B cell (primary cell): ENCODE results near the gene ZNF213. TPM values are rescaled to one million over a fixed set of nuclear protein-coding genes. Genes with fewer than 3 reads are reported as not detected.

ENCODE experiments used
- ATAC-seq: fragments of 200-7000 bp; cut with Tn5 transposase; one replicate; pipeline ENCODE4 v1.10.0; 2021; ENCODE audit warnings: low read depth, mild to moderate bottlenecking, moderate number of reproducible peaks, moderate library complexity
- CTCF ChIA-PET: fragments of 350-600 bp; sonication (Branson Sonifier 250); formaldehyde crosslinking; loops from one replicate; lab custom pipeline; 2021; ENCODE audit warnings: antibody characterized with exemption, inconsistent platforms; lab: Charles Lee
- POLR2A ChIA-PET: fragments of 350-600 bp; sonication (Branson Sonifier 250); formaldehyde crosslinking; loops from one replicate; lab custom pipeline; 2021; ENCODE audit warnings: antibody characterized with exemption; lab: Charles Lee
- DNase-seq: peaks from one replicate; pipeline ENCODE4 v3.0.0; 2013
- H2AFZ ChIP-seq: 2 replicates; pipeline ENCODE4 v1.6.1; 2012; ENCODE audit warnings: mild to moderate bottlenecking, low read depth, low read length; ENCODE audit not compliant: insufficient read depth, poor library complexity, severe bottlenecking
- H3K27ac ChIP-seq, 2 donors: 1 replicate in 1 of 2; 2 replicates in 1 of 2; pipeline ENCODE4 v1.5.1; 2012 to 2013; ENCODE audit warnings: low read length in 2 of 2, mild to moderate bottlenecking in 2 of 2, moderate library complexity in 1 of 2
- H3K27me3 ChIP-seq, 4 experiments: fragments of 200-600 bp in 1 of 4; sonication (generic) in 1 of 4; replicated peaks in 1 of 4; 1 replicate in 2 of 4; 2 replicates in 2 of 4; pipeline versions ENCODE4 v1.6.1 to v1.7.0; 2013 to 2016; ENCODE audit warnings: low read length in 3 of 4, mild to moderate bottlenecking in 2 of 4, mixed read lengths in 1 of 4, moderate library complexity in 1 of 4; ENCODE audit not compliant: insufficient read depth in 4 of 4, control insufficient read depth in 3 of 4; ENCODE audit errors: control extremely low read depth in 1 of 4
- H3K36me3 ChIP-seq, 2 experiments: replicated peaks in 1 of 2; 1 replicate in 1 of 2; 2 replicates in 1 of 2; pipeline versions ENCODE4 v1.6.1 to v1.7.1; 2013; ENCODE audit warnings: low read length in 1 of 2; ENCODE audit not compliant: insufficient read depth in 2 of 2, control insufficient read depth in 1 of 2; ENCODE audit errors: control extremely low read depth in 1 of 2, extremely low read depth in 1 of 2
- H3K4me1 ChIP-seq, 2 donors: fragments of 200-600 bp in 1 of 2; sonication (generic) in 1 of 2; 1 replicate in 1 of 2; 2 replicates in 1 of 2; pipeline versions ENCODE4 v1.5.1 to v1.6.1; 2013 to 2017; ENCODE audit warnings: low read length in 2 of 2; ENCODE audit not compliant: control insufficient read depth in 2 of 2, insufficient read depth in 2 of 2
- H3K4me2 ChIP-seq: replicated peaks from 2 replicates; pipeline ENCODE3; 2012; ENCODE audit warnings: mild to moderate bottlenecking, low read depth, low read length; ENCODE audit not compliant: poor library complexity, severe bottlenecking
- H3K4me3 ChIP-seq, 5 experiments: fragments of 200-600 bp in 1 of 5; sonication (generic) in 1 of 5; 1 replicate in 3 of 5; 2 replicates in 2 of 5; pipeline versions ENCODE4 v1.5.1 to v1.7.0; 2011 to 2016; ENCODE audit warnings: low read length in 4 of 5, mild to moderate bottlenecking in 4 of 5, low read depth in 2 of 5, control low read depth in 1 of 5, moderate library complexity in 1 of 5; ENCODE audit not compliant: insufficient read depth in 1 of 5; ENCODE audit errors: control extremely low read depth in 1 of 5, extremely low read depth in 1 of 5
- H3K79me2 ChIP-seq: fragments of 200-600 bp; sonication (generic); one replicate; pipeline ENCODE4 v1.6.0; 2016; ENCODE audit warnings: low read length; ENCODE audit not compliant: control insufficient read depth, insufficient read depth
- H3K9ac ChIP-seq: fragments of 200-600 bp; sonication (generic); 2 replicates; pipeline ENCODE4 v1.6.1; 2017; ENCODE audit warnings: mild to moderate bottlenecking, low read length, moderate library complexity
- H3K9me3 ChIP-seq, 3 donors: one replicate each; pipeline versions ENCODE4 v1.6.1 to v1.7.1; 2013; ENCODE audit warnings: low read length in 2 of 3; ENCODE audit not compliant: control insufficient read depth in 2 of 3, insufficient read depth in 1 of 3; ENCODE audit errors: control extremely low read depth in 1 of 3
- H4K20me1 ChIP-seq: 2 replicates; pipeline ENCODE4 v1.6.0; 2012; ENCODE audit warnings: mild to moderate bottlenecking, low read length; ENCODE audit not compliant: insufficient read depth, control insufficient read depth, poor library complexity, severe bottlenecking
- H3K27ac Mint-ChIP-seq: one replicate; pipeline ENCODE4 v1.8.0; 2021; ENCODE audit warnings: mixed read lengths
- H3K27me3 Mint-ChIP-seq: one replicate; pipeline ENCODE4 v1.8.0; 2021; ENCODE audit warnings: mixed read lengths
- H3K4me1 Mint-ChIP-seq: one replicate; pipeline ENCODE4 v1.8.0; 2021; ENCODE audit warnings: mixed read lengths
- H3K4me3 Mint-ChIP-seq: one replicate; pipeline ENCODE4 v1.8.0; 2021; ENCODE audit warnings: mixed read lengths
- H3K9me3 Mint-ChIP-seq: one replicate; pipeline ENCODE4 v1.8.0; 2022; ENCODE audit warnings: mixed read lengths; ENCODE audit not compliant: insufficient read depth
- EZH2 ChIP-seq: IDR thresholded peaks from 2 replicates; pipeline ENCODE4 v1.6.1; 2012; ENCODE audit warnings: borderline replicate concordance, low read depth, mild to moderate bottlenecking, moderate library complexity, low read length; ENCODE audit not compliant: insufficient read depth, poor library complexity, severe bottlenecking
- WGBS: methylation state at CpG from one replicate; pipeline ENCODE4 v1.1.5; 2013; ENCODE audit warnings: missing lambda C conversion rate; ENCODE audit not compliant: insufficient coverage; 5-methylcytosine and 5-hydroxymethylcytosine counted together
- intact Hi-C: fragments of 100-400 bp; cut with micrococcal nuclease; formaldehyde crosslinking; loops from one replicate; pipeline ENCODE4 v1.10.0; 2022
- polyA plus RNA-seq: library from polyadenylated mRNA; depleted of rRNA; stranded (reverse); fragments of >200 nt; gene quantifications from 2 replicates; pipeline ENCODE4 v1.2.3, GENCODE V29; 2012
- total RNA-seq, 2 donors: library from RNA; stranded (reverse); fragments of 120-200 nt in 1 of 2; gene quantifications; 1 replicate in 1 of 2; 2 replicates in 1 of 2; pipeline versions ENCODE4 v1.2.3 to v1.2.4, GENCODE V29; 2013 to 2022
- TF ChIP-seq, protein P1 (sequence below): fragments of 200-600 bp; IDR thresholded peaks from one replicate; pipeline ENCODE4 v1.8.0; 2022; ENCODE audit warnings: antibody characterized with exemption, mild to moderate bottlenecking

The ZNF213 gene
- total and polyA plus RNA-seq, 2 donors (not counting 1 experiment from before 2014, with no cell fraction given): 1.4 to 7.2 TPM

DNA sequence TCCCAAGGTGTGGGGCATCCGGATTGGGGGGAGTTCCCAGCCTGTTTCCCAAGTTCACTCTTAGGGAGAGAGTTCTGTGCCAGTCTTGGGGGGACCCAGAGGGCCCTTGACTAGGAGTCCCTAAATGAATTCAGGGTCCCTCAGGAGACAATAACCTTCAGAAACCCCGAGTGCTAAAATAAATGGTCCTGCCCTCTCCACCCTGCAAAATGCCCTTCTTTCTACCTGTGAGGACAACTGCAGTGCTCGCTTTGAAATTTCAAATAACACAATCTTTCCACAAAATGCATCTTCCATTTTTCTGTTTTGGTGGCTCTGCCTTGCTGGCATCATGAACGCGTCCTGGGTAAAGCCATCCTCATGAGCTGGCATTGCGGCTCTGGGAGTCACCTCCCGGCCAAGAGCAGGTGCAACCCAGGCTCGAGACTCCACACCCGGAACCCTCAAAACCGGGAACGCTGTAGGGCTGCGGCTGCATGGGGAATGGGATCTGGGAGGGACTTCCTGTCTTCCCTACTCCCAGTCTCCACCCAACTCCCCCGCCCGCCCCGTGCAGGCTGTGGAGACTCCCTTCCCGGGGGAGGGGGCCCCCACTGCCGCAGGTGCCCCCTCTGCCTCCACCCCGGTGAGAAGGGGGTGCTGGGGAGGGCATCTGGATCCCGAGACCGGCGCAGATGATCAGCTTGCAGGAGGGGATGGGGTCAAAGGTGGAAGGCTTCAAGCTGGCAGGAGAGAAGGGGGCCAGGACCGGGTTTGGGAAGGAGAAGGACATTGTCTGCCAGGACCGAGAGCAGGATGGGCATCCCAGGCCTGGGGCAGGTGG lies 22.6 kb upstream of the ZNF213 start, which contains the start of gene ZNF205:
Gene ZNF205, plus strand, starts transcription at position 529 of the 823 bp plus-strand sequence. CDS start 845 bp downstream, outside the sequence.
- no peak within 1 kb of the TSS for H3K4me3 Mint-ChIP-seq
- no peak within 1 kb of the TSS for H3K9ac ChIP-seq
- WGBS: 27% methylated on average over 14 of the region's 23 CpGs
- ChIA-PET CTCF (interaction anchor here (0.9 to 1.0 kb wide), 3 partner anchors 16 to 84 kb away, joined by 3 to 4 read pairs (median 4); no protein-coding TSS in a partner anchor), POLR2A (no interaction called here)
- H3K4me1 Mint-ChIP-seq: peaks cover 3% of the 10 kb centered on the region
- no peak within 1 kb of the TSS for H2AFZ ChIP-seq
- no peaks in the 10 kb centered on the region for H3K9me3 ChIP-seq
- peaks cover 0 to 30% (median 3%) of the 10 kb centered on the region in 4 experiments for H3K27me3 ChIP-seq
- H3K79me2 ChIP-seq: no peaks in the 10 kb centered on the region
- H3K4me1 ChIP-seq: peaks cover 3 to 5% of the 10 kb centered on the region in 2 donors
- no peaks in the 10 kb centered on the region for H4K20me1 ChIP-seq
- no peak within 1 kb of the TSS for H3K4me3 ChIP-seq
- intact Hi-C loops: no loop called here
- H3K4me2 ChIP-seq: no peak within 1 kb of the TSS
- H3K9me3 Mint-ChIP-seq: no peaks in the 10 kb centered on the region
- no peak for ATAC-seq
- no peak within 1 kb of the TSS for H3K27ac Mint-ChIP-seq
- no peak within 1 kb of the TSS for H3K27ac ChIP-seq
- H3K27me3 Mint-ChIP-seq: peaks cover 22% of the 10 kb centered on the region
- TF ChIP-seq, protein P1, sequence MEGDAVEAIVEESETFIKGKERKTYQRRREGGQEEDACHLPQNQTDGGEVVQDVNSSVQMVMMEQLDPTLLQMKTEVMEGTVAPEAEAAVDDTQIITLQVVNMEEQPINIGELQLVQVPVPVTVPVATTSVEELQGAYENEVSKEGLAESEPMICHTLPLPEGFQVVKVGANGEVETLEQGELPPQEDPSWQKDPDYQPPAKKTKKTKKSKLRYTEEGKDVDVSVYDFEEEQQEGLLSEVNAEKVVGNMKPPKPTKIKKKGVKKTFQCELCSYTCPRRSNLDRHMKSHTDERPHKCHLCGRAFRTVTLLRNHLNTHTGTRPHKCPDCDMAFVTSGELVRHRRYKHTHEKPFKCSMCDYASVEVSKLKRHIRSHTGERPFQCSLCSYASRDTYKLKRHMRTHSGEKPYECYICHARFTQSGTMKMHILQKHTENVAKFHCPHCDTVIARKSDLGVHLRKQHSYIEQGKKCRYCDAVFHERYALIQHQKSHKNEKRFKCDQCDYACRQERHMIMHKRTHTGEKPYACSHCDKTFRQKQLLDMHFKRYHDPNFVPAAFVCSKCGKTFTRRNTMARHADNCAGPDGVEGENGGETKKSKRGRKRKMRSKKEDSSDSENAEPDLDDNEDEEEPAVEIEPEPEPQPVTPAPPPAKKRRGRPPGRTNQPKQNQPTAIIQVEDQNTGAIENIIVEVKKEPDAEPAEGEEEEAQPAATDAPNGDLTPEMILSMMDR: no peak
- TF ChIP-seq EZH2: no peak
- H3K36me3 ChIP-seq: no peaks in the 10 kb centered on the region
- no peak for DNase-seq
